HG03108 (cell line): ENCODE results near the gene MACROD2.

Source experiments
- ATAC-seq: cut with Tn5 transposase; IDR thresholded peaks from one replicate; pipeline ENCODE4 v1.9.1; 2021; ENCODE audit warnings: moderate library complexity; ENCODE audit not compliant: unreplicated experiment

Gene MACROD2

GRCh38 chr20:14727485-14728150, 732.3 kb downstream of the MACROD2 start:
- no peak for ATAC-seq

- ATAC-seq: no peak
These were observed 734.1 kb downstream of the MACROD2 start for GRCh38 chr20:14729390-14729789.

GRCh38 chr20:14732343-14732742, 737.0 kb downstream of the MACROD2 start:
- ATAC-seq: no peak

GRCh38 chr20:14732996-14733395, 737.7 kb downstream of the MACROD2 start:
- no peak for ATAC-seq

GRCh38 chr20:14740380-14740779, 745.1 kb downstream of the MACROD2 start:
- no peak for ATAC-seq

- no peak for ATAC-seq
These were observed 746.3 kb downstream of the MACROD2 start for GRCh38 chr20:14741616-14742015.

GRCh38 chr20:14744723-14745122, 749.4 kb downstream of the MACROD2 start:
- ATAC-seq: peak; percentile 83

GRCh38 chr20:14745830-14746229, 750.5 kb downstream of the MACROD2 start:
- no peak for ATAC-seq

- no peak for ATAC-seq
These were observed 755.9 kb downstream of the MACROD2 start for GRCh38 chr20:14751191-14751590.

GRCh38 chr20:14757728-14758127, 762.4 kb downstream of the MACROD2 start:
- ATAC-seq: no peak

GRCh38 chr20:14758356-14758755, 763.0 kb downstream of the MACROD2 start:
- ATAC-seq: no peak

- no peak for ATAC-seq
These were observed 764.7 kb downstream of the MACROD2 start for GRCh38 chr20:14759979-14760378.

- ATAC-seq: no peak
These were observed 766.6 kb downstream of the MACROD2 start for GRCh38 chr20:14761903-14762302.

- no peak for ATAC-seq
These were observed 769.4 kb downstream of the MACROD2 start for GRCh38 chr20:14764511-14765369.

GRCh38 chr20:14765370-14765701, 770.0 kb downstream of the MACROD2 start:
- ATAC-seq: no peak

GRCh38 chr20:14773486-14773885, 778.2 kb downstream of the MACROD2 start:
- no peak for ATAC-seq

- no peak for ATAC-seq
These were observed 780.5 kb downstream of the MACROD2 start for GRCh38 chr20:14775778-14776177.

- no peak for ATAC-seq
These were observed 782.3 kb downstream of the MACROD2 start for GRCh38 chr20:14777591-14777990.

- no peak for ATAC-seq
These were observed 782.8 kb downstream of the MACROD2 start for GRCh38 chr20:14778096-14778495.

GRCh38 chr20:14778875-14779274, 783.6 kb downstream of the MACROD2 start:
- ATAC-seq: no peak

- ATAC-seq: no peak
These were observed 785.2 kb downstream of the MACROD2 start for GRCh38 chr20:14780508-14780907.

- ATAC-seq: no peak
These were observed 787.4 kb downstream of the MACROD2 start for GRCh38 chr20:14782731-14783130.
